ENCODE measurements around the gene HEPN1.
A peak's percentile ranks its signal among the peaks of the same experiment; 100 is the strongest.

Gene HEPN1

DNA sequence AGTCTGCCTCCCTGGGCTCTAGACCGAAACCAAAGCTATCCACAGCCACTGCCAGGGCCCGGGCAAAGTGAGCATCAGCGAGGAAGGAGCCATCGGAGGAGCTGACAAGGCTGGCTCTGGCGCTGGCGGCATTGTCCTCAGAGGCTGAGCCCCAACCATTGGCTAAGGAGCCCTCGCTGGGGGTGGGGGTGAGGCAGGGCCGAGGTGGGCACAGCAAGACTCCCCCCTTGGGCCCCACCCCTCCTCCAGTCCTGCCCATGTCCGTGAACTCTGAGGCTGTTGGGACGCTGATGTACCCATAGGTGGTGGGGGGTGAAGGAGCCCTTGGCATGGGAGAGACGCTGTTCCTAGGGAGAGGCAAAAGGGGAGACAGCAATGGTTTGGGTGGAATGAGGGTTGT is 32.6 kb upstream of the HEPN1 start:
- DNase-seq, result no peak

DNA sequence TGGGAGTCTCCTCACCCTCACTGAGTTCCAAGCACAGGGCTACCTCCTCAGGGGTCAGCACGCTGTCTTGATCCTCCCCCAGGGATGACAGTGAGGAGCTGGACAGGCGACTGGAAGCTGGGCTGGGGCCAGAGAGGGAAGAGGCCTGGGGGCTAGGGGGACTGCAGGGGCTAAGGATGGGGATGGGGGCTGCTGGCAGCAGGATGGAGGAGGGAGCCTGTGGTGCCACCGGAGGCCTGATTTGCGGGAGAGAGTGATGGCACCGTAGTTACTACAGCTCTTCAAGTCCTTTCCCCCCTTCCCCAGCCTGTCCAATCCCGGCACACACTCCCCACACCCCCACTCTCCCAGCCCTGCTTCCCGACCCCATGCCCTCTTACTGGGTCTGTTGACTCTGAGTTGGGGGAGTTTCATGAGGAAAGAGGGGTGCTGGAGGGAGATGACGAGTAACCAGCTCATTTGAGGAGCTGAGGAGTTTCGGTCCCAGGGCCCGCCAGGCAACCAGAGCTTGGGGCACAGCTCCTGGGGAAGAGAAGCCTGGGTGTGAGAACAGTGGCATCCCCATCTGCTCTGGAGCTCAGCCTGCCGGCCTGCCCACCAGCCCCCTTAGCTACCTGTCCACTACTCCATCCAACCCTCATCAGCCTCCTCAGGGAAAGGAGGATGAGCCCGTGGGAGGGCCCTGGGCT is 31.9 kb upstream of the HEPN1 start:
- no peak for DNase-seq

DNA sequence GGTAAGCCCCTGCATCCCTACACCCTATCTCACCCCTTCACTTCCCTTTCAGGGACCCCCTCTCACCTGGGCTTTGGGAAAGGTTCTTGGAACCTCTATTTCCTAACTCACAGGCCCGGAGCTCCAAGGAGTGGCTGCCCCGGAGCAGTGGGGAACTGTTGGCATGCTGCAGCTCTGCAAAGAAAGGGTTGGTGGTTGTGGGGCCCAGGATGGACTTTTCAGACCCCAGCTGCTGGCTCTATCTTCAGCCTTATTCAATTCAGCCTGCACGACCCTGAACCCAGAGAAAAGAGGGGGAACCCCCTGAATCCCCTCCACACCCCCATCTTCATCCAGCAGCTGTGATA is 31.4 kb upstream of the HEPN1 start:
- DNase-seq, result no peak

DNA sequence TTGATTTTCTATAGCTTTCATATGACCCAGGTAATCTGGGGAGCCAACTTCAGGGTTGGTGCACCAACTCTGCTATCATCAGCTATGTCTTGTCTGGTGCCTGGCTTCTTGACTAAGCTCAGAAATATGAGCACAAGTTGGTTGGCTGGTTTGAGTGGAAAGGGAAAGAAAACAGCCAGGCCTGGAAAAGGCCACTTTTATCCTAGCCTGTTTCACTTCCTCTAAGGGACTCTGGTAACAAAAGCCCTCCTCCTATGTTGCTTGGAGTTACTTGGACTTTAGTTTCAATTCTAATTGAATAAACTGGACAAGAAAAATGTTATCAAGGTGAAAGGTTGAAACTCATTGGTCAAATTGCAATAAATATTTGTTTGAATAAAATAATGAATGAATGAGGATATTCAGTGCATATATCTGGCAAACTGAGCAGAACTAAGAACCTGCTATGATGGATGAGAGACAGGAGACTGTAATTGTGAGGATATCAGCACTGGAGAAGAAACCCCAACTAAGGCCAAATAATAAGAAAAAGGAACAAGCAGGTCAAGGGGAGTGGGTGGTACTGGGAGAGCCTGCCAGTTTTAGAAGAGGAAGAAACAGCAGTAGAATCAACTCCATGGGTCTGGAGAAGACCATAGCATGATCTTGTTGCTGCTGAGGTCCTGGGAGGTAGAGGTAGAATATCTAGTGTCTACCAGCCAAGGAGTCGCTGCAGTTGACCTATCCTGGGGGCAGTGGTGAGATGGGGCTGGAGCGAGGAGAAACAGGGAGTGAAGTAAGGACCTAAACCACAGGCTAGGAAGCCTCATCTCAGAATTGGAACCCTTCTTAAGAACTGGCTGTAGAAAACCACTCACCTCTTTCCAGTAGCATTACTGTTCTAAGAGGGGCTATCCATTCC is 29.6 kb upstream of the HEPN1 start:
- no peak for DNase-seq

DNA sequence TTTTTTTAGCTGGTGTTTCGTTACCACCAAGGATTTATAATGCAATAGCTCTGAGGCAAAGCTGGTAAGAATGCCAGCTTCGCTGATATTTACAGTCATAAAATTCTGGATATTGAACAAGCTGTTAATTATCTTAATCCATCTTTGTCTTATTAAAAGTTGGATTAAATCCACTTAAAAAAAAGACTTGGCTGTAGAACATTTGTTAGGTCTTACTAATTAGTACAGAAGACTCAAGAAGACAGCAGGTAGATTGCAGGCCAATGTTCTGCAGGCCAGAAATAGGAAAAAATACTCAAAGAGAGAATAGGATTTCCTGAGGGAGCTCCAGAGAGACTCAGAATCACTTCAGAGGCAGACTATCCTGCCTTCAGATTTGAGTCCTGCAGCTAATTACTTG is 28.9 kb upstream of the HEPN1 start:
- DNase-seq, result no peak

DNA sequence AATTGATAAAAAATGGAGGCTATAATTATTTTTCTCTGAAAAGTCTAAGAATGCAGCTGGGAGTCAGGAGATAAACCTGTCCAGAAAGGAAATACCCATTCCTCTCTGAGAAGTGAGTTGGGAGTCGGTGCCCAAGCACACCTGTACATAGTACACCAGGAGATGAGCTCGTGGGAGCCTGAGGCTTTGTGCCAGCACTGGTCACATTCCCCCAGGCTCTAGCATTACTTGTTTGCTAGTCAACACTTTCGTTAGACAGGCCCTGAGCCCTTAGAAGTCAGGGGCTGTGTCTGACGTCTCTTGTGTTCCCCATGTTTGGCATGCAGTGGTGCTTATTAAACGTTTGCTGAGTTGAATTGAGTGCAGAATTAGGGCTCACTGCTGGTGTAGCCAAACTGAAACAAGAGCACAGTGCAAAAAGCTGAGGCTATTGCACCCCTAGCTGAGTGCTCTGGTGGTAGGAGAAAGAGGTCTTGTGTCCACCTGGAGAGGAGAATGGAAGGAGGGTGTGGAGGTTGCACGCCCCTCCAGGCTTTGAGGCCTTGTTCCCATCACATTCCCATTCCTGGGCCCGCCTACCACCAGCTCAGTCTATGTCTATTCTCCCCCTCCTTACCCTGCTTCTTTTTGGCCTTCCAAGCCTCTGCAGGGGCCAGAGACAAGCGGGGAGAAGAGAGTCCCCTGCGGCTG is 28.2 kb upstream of the HEPN1 start:
- no peak for DNase-seq

DNA sequence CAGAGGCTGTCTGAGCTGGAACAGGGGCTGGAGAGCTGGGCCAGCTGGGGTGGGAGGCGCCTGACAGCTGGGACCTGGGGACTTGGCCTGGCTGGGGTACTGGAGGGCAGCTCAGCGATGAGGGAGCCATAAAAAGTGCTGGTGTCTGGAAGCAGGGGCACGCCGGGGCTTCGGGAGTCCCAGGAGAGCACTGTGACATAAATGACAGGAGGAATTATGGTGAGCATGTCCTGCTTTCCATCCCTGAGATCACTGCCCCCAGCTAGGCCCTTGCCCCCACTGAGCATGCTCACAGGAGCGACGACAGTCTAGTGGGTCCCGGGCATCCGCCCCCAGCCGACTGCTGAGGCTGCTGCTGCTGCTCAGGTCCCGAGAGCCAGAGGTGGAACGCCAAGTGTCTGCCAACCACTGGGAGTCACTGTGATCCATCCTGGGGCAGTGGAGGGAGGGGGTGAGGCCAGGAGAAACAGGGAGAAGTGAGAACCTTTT is 27.6 kb upstream of the HEPN1 start:
- no peak for DNase-seq

DNA sequence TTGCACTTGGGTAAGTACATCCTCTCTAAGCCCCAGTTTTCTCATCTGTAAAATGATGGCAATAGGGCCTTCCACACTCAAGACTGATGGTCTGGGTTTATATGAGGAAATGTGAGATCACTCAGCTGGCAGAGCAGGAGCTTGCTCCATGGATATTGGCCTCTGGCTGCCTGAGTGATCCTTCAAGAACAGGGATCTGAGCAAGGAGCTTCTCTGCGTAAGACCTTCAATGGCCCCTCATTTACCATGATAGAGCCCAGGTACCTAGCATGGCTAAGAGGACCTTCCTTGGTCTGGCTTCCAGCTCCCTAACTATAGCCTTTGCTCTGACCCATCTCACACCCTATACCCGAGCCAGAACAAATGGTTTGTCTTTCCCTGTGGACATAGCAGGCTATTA is 26.9 kb upstream of the HEPN1 start:
- DNase-seq, result no peak

DNA sequence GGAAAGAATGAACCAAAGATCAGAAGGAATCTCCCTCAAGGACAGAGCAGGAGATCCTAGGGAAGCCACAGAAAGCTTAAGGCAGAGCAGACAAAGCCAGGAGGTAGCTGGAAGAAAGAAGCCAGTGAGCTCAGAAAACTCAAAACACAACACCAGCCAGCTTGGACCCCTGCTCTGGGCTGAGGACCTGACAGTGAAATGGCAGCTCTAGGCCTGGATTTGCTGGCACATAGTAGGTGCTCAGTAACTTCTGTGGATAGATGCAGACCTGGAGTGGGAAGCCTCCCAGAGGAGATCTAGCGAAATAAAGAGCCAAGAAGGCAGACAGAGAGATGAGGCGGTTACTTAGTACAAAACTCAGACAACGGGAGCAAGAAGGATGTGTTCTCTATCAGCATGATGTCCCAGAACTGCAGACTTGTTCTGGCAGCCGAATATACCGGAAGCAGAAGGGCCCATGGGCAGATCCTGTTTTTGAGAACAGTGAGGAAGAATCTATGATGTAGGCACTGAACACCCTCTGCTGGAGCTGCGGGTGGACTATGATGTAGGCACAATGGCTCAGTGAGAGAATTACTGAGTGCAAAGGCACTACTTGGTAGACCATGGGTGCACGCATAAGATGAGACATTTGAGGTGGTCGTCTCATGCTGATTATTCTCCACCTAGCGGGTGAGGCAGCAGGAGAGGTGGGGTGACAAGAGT is 26.1 kb upstream of the HEPN1 start:
- no peak for DNase-seq

DNA sequence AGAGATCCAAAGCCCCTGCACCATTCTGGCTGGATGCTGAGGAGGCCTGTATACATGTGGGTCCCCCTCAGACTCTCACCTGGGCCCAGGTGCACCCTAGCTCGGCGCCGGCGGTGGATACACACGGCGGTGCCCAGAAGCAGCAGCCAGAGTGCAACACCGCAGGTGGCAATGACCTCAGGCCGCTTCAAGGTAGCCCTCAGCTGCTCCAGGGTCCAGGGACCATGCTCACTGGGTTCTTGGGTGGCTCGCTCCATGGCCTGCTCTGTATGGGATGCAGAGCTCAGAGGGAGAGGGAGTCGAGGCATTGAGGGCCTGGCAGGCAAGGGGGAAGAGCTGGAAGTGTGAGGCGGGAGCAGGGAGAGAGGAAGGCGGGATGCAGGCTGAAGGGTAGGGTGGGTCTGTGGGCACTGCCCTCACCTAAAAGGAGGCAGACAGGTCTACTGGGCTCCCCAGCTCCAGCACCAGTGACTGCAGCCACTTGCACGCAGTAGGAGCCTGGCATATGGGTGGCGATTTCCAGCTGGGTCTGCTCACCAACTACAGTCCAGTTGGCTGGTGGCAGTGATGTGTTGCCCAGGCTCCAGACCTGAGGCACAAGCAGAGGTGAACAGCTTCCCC is 25.2 kb upstream of the HEPN1 start:
- no peak for DNase-seq

DNA sequence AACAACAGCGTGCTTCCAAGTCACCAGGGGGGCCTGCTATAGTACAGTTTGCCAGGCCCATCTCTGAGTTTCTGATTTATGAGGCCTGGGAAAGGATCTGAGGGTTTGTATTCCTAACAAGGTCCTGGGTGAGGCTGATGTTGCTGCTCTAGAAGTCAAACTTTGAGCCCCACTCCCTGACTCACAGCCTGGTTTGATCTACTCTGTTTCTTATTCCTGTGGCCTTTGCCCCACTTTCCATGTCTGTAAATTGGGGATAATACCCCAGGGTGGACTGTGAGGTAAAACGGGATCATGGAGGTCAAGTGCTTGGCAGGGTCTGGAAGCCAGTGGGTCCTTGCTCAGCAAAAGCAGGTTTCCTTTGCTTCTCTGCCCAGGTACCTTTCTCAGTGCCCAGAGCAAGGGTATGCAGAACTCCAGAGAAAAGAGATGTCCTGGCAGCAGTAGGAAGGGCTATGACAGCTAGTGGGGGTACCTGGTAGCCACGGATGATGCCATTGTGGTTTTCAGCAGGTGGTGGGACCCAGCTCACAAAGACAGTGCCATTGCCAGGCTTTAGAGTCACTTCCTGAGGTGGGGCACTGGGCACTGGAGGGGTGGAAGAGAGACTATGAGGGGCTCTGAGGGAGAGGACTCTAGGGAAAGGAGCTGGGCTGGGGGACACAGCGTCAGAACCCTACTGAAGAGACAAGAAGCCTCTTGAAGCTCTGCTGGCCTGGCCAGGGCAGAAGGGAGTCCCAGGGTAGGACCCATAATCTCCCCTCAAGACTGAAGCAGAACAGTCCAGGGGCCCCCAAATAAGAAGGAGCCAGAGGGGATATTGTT is 24.2 kb upstream of the HEPN1 start:
- no peak for DNase-seq

DNA sequence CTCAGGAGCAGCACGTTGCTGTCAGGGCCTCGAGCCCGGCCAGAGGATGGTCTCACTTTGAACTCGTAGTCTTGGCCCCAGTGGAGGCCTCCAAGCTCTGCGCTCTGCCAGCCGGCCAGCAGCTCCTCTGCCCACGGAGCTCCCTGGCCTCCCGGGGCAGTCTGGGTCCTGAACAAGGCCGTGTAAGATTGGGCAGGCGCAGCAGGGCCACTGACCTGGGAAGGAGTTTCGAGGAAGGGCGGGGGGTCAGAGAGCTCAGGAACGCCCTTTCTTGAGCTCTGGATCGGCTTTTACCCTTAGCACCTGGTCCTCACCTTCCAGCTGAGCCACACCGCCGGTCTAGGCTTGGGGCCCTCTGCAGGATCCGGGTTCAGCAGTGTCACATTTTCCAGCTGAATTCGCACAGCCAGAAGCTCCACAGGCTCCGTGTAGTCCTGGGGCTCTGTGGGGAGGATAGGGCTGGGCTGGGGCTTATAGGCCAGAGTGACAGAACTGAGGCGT is 23.5 kb upstream of the HEPN1 start:
- DNase-seq, result no peak

DNA sequence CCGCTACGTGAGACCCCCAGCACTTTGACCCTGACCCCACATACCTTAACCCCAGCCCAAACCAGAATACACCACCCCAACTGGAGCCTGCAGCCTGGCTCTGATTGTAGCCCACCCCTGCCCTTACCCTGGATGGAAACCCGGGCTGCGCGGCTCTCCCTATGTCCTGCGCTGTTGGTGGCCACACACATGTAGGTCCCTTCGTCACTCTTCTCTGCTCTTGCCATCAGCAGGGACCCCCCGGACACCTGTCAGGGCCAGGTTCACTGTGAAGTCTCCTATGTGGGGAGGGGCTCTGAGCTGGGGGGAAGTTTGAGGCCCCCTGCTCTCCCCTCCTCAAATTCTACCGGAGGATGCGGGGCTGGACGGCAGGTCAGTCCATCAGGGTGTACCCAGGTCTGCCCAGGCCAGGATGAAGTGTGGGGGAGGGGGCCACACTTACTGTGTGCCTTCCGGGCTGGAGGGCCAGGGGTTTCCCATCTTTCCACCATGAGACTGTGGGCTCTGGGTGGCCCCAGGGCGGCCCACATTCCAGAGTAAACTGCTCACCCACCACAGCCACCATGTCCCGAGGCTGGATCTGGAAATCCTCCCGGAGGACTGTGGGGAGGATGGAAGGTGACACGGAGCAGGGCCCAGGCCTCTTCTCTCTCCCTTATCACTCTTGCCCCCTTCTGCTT is 22.8 kb upstream of the HEPN1 start:
- DNase-seq, result no peak

DNA sequence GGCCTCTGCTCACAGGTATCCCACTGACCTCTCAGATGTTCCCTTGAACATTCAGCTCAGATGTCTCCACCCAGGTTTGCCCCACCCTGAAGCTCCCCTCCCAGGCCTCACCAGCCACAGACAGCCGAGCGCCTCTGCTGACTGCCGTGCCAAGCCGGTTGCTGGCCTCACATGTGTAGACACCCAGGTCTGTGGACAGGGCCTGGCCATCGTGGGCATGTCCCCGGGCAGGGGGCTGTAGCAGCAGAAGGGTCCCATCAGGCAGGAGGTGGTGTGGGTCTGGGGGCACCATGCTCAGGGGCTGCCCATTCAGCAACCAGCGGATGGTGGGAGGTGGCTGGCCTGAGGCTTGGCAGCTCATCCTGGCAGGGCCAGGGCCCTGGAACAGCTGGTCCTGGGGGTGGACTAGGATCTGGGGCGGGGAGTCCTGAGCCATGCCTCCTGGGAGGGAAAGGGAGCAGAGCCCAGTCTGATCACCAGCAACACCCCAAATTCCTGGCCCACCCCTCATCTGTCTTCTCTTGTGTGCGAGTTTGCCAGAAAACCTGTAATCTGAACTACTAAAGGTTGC is 22.1 kb upstream of the HEPN1 start:
- DNase-seq, result no peak

DNA sequence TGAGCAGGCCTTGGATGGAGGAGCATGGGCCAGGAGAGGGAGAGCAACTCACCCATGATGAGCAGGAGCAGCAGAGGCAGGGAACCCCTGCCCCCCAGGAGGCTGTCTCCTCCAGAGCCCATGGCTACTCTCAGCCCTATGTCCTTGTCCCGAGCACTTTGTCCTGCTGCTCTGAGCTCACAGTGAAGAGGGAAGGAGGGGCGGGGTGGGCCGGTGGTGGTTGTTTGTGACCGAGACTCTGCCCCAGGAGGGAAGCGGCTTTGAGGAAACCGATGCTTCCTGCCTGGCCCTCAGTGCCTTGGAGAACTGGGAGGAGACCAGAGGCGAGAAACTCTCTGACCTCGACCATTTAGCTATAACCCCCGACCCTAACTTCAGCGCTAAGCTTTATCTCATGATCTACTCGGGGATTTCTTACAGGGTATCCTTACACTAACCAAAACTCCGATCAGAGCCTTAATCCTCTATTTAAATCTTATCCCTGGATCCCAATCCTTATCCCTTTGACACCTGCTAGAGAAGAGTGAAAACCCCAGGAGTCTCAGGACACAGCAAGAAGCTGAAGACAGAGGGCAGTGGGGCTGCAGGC is 21.3 kb upstream of the HEPN1 start, which contains the start of gene ROBO4:
ROBO4 (minus strand) TSS at position 192 of the 589 bp plus-strand sequence; CDS start at position 122, 70 bp downstream.
- DNase-seq, result no peak

DNA sequence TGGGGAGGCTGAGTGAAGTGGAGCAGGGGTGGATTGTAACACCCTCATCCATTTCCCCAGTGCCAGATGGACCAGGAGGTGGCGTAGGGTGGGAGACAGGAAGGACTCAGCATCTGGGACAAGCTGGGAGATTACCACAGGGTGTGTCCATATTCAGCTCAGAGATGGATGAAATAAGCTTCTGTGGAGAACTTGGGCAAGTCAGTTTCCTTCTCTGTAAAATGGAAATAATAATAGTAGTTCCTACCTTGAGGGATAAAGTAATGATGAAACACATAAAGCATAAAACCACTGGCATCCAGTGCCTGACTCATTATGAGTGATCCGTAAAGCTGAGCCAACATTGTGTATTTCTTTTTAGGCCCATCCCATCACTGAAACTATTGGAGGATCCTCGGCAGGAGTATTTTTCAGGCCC is 20.8 kb upstream of the HEPN1 start:
- peak; percentile 37 for DNase-seq

DNA sequence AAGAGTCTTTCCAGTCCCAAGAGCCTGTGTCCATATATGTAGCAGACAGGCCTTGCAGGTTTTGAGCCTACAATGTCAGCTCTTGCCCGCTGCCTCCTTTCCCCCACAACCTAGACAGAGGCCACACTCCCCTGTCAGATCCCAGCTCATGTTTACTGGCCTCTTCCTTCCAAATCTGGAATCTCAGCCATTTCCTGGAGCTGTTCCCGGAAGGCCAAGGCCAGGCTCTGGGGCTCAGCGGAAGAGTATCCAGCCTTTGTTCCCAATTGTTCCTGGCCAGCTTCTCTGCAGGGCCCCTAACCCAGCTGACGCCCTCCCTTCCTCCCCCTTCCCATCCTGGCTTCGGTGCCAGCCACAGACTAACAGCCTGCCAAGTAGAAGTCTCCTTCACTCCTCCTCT is 20.3 kb upstream of the HEPN1 start:
- DNase-seq, result peak; percentile 70

DNA sequence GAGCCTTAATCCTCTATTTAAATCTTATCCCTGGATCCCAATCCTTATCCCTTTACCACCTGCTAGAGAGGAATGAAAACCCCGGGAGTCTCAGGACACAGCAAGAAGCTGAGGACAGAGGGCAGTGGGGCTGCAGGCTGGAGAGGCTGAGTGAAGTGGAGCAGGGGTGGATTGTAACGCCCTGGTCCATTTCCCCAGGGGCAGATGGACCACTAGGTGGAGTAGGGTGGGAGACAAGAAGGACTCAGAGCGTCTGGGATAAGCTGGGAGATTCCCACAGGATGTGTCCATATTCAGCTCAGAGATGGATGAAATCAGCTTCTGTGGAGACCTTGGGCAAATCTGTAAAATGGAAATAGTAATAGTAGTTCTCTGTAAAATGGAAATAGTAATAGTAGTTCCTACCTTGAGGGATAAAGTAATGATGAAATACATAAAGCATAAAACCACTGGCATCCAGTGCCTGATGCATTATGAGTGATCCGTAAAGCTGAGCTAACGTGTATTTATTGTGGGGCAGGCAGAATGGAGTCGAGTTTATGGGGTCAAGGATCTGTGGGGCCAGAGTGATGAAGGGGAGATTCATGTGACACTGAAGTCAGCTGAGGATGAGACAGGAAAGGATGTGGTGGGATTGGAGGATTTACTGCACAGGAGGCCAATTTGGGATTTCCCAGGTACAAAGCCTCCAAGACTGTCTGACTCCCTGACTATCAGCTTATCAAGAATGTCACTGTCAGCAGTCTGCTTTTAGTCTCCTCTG is 19.5 kb upstream of the HEPN1 start:
- DNase-seq, result no peak

DNA sequence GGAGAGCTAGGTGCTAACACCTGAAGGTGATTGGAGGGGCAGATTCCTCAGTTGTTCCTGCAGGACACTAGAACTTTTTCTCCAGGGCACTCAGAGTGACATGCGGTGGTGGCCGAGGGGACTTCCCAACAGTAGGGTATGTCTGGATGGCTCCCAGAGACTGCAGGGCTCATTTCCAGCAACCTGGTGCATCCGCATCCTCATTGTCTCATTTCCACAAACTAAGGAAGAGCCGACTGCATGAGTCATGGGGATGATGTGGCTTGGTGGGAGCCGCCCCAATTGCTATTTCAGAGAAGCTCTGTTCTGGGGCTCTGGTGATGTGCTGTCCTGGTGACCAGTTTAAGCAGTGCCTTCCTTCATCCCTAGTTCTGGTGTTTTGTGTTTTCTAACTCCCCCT is 18.6 kb upstream of the HEPN1 start:
- DNase-seq, result no peak

Measured in NCI-H446 treated with DMSO at 0.1 percent for 48 hours (cell line).